Motor neuron (in vitro differentiated cells): ENCODE measurements around the gene SPACA7. TPM values are rescaled to one million over a fixed set of nuclear protein-coding genes. Genes with fewer than 3 reads are reported as not detected.
A peak's percentile ranks its signal among the peaks of the same experiment; 100 is the strongest.

Experiments
- ATAC-seq, 8 experiments: fragments of 200-7000 bp; cut with Tn5 transposase; replicated peaks in 6 of 8; 2 replicates each; pipeline ENCODE4 v1.8.0; 2021; ENCODE audit warnings: mild to moderate bottlenecking in 8 of 8, moderate library complexity in 8 of 8
- H3K27ac ChIP-seq, 2 donors: fragments of 250-450 bp; sonication (Bioruptor Pico); 2 replicates each; pipeline ENCODE4 v1.9.0; 2021; ENCODE audit warnings: antibody characterized with exemption in 2 of 2, mild to moderate bottlenecking in 2 of 2, moderate library complexity in 1 of 2
- H3K4me1 ChIP-seq, 2 donors: fragments of 250-450 bp; sonication (Bioruptor Pico); replicated peaks in 1 of 2; 2 replicates each; pipeline ENCODE4 v1.6.1; 2021; ENCODE audit warnings: antibody characterized with exemption in 2 of 2, mild to moderate bottlenecking in 2 of 2, moderate library complexity in 1 of 2
- H3K4me3 ChIP-seq, 5 donors: fragments of 250-450 bp; sonication (Bioruptor Pico); 2 replicates each; pipeline ENCODE4 v1.9.0; 2021; ENCODE audit warnings: antibody characterized with exemption in 5 of 5, mild to moderate bottlenecking in 5 of 5, moderate library complexity in 4 of 5
- WGBS, 10 experiments: fragments of 450-650 bp; shearing (Covaris generic); methylation state at CpG; one replicate each; pipeline ENCODE4 v1.0.0; 2022; 5-methylcytosine and 5-hydroxymethylcytosine counted together
- in situ Hi-C, 9 experiments: fragments of 400-800 bp; cut with MboI; loops; one replicate each; pipeline ENCODE4 v1.15.0; 2021; ENCODE audit warnings: low sequenced_read_pairs in 9 of 9, low pct_unique_long_range_greater_than_20kb in 2 of 9; ENCODE audit not compliant: unreplicated experiment in 9 of 9
- total RNA-seq, 8 experiments: library from RNA; unstranded; fragments of 300-600 nt; gene quantifications; 2 replicates each; pipeline versions ENCODE4 v1.2.3 to v1.2.4, GENCODE V29; 2022

SPACA7 gene
- total RNA-seq, 8 experiments from 2014 or later, result not detected

GRCh38 chr13:112447306-112447705 is 71.2 kb downstream of the SPACA7 start:
- Histone ChIP-seq H3K27ac (no peak overlapping the region), H3K4me3 (no peak overlapping the region), H3K4me1 (peaks cover 7 to 28% of the 10 kb centered on the region in 2 donors)
- 0 to 100% (median 80%) methylated on average over 1 of the region's 2 CpGs; no CpG with 5 or more reads in 5 of the 10 experiments for WGBS, 10 experiments
- no peak for ATAC-seq
- in situ Hi-C loops, result loop anchor here (10.0 to 25.0 kb wide), 5 partner anchors 385 to 985 kb away; partner anchors contain the start of gene SOX1 (in 4 of the 9)

GRCh38 chr13:112447761-112448603 is 71.8 kb downstream of the SPACA7 start:
- Histone ChIP-seq H3K27ac (no peak overlapping the region), H3K4me3 (no peak overlapping the region), H3K4me1 (peaks cover 7 to 25% of the 10 kb centered on the region in 2 donors)
- WGBS, 10 experiments, result 7 to 88% (median 70%) methylated on average over 1 to 11 of the region's 27 CpGs; no CpG with 5 or more reads in 4 of the 10 experiments
- in situ Hi-C loops, result loop anchor here (10.0 to 25.0 kb wide), 5 partner anchors 386 to 986 kb away; partner anchors contain the start of gene SOX1 (in 4 of the 9)
- no peak for ATAC-seq

GRCh38 chr13:112448621-112449544 is 72.7 kb downstream of the SPACA7 start:
- no peak for ATAC-seq
- Histone ChIP-seq H3K4me3 (no peak overlapping the region), H3K27ac (no peak overlapping the region), H3K4me1 (peaks cover 7 to 16% of the 10 kb centered on the region in 2 donors)
- 20 to 90% (median 72%) methylated on average over 1 to 13 of the region's 20 CpGs; no CpG with 5 or more reads in 2 of the 10 experiments for WGBS, 10 experiments
- in situ Hi-C loops, result loop anchor here (10.0 to 25.0 kb wide), 5 partner anchors 387 to 987 kb away; partner anchors contain the start of gene SOX1 (in 4 of the 9)

GRCh38 chr13:112449545-112449930 is 73.4 kb downstream of the SPACA7 start:
- in situ Hi-C loops, result loop anchor here (10.0 to 25.0 kb wide), 5 partner anchors 387 to 987 kb away; partner anchors contain the start of gene SOX1 (in 4 of the 9)
- WGBS, 10 experiments, result 32 to 76% (median 60%) methylated on average over 1 to 5 of the region's 16 CpGs; no CpG with 5 or more reads in 7 of the 10 experiments

DNA sequence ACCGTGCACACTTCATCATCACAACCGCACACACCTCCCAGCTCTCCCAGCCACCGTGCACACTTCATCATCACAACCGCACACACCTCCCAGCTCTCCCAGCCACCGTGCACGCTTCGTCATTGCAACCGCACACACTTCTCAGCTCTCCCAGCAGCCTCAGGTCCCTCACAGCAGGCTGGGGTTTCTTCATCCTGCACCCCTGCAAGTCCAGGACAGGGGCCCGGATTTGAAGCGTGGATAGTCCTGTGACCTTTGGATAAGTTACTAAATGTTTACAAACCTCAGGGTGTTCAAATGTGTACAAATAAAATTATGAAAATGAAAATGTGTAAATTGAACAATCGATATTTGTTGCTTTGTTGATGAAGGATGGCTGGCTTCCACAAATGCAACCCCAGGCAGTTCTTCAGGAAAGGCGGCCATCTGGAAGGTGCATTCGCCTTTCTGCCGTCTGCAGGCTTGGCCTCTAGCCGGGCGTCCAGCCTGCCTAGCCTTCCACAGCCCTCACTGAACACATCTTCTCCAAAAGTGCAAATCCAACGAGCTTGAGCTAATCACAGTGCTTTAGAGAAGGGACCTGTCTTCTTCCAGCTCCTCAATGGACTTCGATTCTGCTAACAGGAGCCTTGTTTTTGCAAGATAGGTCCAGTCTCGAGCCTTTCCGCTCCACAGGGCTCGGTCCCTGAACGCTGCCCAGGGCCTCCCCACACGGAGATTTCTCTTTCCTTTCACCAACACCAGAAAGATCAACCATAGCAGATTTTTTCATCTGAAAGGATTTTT is 74.2 kb downstream of the SPACA7 start:
- WGBS, 10 experiments, result 40 to 83% (median 72%) methylated on average over 1 to 9 of the region's 23 CpGs; no CpG with 5 or more reads in 2 of the 10 experiments
- H3K27ac ChIP-seq, result peak overlapping the region in 1 of 2 donors; percentile 60
- in situ Hi-C loops, result no loop called here
- no peak overlapping the region for H3K4me3 ChIP-seq
- peak in 6 of 8 experiments; percentile 22 to 58 (median 45) for ATAC-seq
- H3K4me1 ChIP-seq, result peaks cover 7 to 16% of the 10 kb centered on the region in 2 donors

More at GRCh38 chr13:112449545-112449930, 73.4 kb downstream of the SPACA7 start:
- no peak for ATAC-seq
- H3K27ac ChIP-seq, result no peak overlapping the region
- H3K4me1 ChIP-seq, result peaks cover 7 to 16% of the 10 kb centered on the region in 2 donors
- H3K4me3 ChIP-seq, result no peak overlapping the region

DNA sequence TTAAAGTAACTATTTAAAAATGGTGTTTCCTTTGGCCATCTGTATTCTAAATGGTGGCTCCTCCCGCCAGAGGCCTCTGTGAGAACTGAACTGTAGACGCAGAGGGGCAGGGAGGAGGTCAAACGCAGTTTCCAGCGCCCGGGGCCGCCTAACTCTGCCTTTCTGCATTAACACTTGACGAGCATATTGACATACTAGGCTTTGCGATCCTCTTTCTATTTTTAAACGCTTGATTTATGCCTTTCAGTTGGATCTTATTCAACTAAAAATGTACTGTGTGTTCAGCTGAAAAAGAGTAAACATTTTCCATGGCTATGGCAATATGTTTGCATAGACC is 74.7 kb downstream of the SPACA7 start:
- ATAC-seq, result peak in 7 of 8 experiments; percentile 76 to 93 (median 85)
- WGBS, 10 experiments, result 0 to 40% (median 31%) methylated on average over 1 to 9 of the region's 9 CpGs; no CpG with 5 or more reads in 5 of the 10 experiments
- Histone ChIP-seq H3K4me3 (no peak overlapping the region), H3K27ac (peak overlapping the region in 1 of 2 donors; percentile 60), H3K4me1 (peaks cover 7 to 16% of the 10 kb centered on the region in 2 donors)
- in situ Hi-C loops, result no loop called here

GRCh38 chr13:112451512-112452379 is 75.6 kb downstream of the SPACA7 start:
- 77 to 100% (median 100%) methylated on average over 1 to 7 of the region's 43 CpGs; no CpG with 5 or more reads in 5 of the 10 experiments for WGBS, 10 experiments
- in situ Hi-C loops, result no loop called here
- no peak overlapping the region for H3K4me3 ChIP-seq
- H3K27ac ChIP-seq, result no peak overlapping the region
- peak in 1 of 8 experiments; percentile 23 for ATAC-seq
- H3K4me1 ChIP-seq, result peaks cover 7 to 16% of the 10 kb centered on the region in 2 donors

- in situ Hi-C loops, result no loop called here
- 95% methylated on average over 4 of the region's 36 CpGs; no CpG with 5 or more reads in 9 of the 10 experiments for WGBS, 10 experiments
- no peak overlapping the region for H3K4me3 ChIP-seq
- H3K27ac ChIP-seq, result no peak overlapping the region
- ATAC-seq, result no peak
- H3K4me1 ChIP-seq, result peaks cover 7 to 16% of the 10 kb centered on the region in 2 donors
Measured at GRCh38 chr13:112452380-112453206, 76.4 kb downstream of the SPACA7 start.

- no peak overlapping the region for H3K27ac ChIP-seq
- H3K4me1 ChIP-seq, result peaks cover 7 to 16% of the 10 kb centered on the region in 2 donors
- WGBS, 10 experiments, result 20 to 97% (median 82%) methylated on average over 1 to 16 of the region's 32 CpGs; no CpG with 5 or more reads in 2 of the 10 experiments
- in situ Hi-C loops, result no loop called here
- no peak for ATAC-seq
- no peak overlapping the region for H3K4me3 ChIP-seq
Measured at GRCh38 chr13:112453207-112453829, 77.2 kb downstream of the SPACA7 start.

DNA sequence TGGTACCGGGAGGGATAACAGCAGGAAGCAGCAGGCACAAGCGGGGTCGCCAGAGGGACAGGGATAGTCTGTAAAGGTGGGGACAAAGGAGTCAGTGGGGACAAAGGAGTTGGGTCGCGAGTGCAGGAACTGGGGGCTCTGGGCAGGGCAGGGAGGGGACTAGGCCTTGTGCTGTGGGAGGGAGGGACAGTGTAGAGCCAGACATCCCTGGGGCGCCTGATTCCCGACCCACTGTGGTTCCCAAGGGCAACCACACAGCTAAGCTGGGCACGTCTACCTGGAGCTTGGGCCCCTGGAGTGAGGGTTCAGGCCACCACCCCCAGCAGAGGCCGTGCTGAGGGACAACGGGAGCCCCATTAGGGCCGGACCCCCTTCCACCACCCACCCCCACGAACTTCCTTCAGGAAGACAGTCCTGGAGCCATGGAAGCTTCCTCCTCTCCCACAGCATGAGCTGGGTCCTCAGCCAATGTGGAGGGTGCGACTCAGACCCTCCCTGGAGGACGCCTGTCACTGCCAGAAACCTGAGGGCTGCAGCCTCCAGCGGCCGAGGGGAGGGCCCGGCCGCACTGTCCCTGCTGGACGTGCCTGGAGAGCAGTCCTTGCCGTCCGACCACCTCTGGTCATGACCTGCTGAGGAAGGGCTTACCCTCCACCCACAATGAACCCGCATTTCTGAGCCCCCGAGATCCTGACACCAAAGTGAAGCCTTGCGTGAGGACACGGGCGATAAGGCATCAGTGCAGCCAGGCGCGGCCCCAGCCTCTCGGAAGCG is 77.9 kb downstream of the SPACA7 start:
- no peak for ATAC-seq
- in situ Hi-C loops, result no loop called here

More for the DNA sequence above, 77.9 kb downstream of the SPACA7 start:
- H3K4me1 ChIP-seq, result peaks cover 7 to 16% of the 10 kb centered on the region in 2 donors
- no peak overlapping the region for H3K4me3 ChIP-seq
- H3K27ac ChIP-seq, result no peak overlapping the region
- WGBS, 10 experiments, result 57 to 100% (median 79%) methylated on average over 1 to 6 of the region's 30 CpGs; no CpG with 5 or more reads in 4 of the 10 experiments
